Neural crest cell (in vitro differentiated cells): ENCODE data around the gene EXOSC7. TPM values are rescaled to one million over a fixed set of nuclear protein-coding genes. Genes with fewer than 3 reads are reported as not detected.
"Not testable (repeated sequence)": the region's sequence is repeated elsewhere in the genome, so short reads cannot be mapped to it uniquely, and the experiment has no call there.

Experiments used
- DNase-seq: peaks from one replicate; pipeline ENCODE4 v3.0.0; 2021; ENCODE audit warnings: low read depth, mixed read lengths, low spot score
- H3K27ac Mint-ChIP-seq: one replicate; pipeline ENCODE4 v1.8.0; 2021; ENCODE audit warnings: mild to moderate bottlenecking, mixed read lengths; ENCODE audit not compliant: unreplicated experiment
- H3K27me3 Mint-ChIP-seq: 2 replicates; pipeline ENCODE4 v1.8.0; 2021; ENCODE audit warnings: low read depth, mild to moderate bottlenecking, mixed read lengths
- H3K36me3 Mint-ChIP-seq: 2 replicates; pipeline ENCODE4 v1.8.0; 2021; ENCODE audit warnings: low read depth, mild to moderate bottlenecking, mixed read lengths
- H3K4me1 Mint-ChIP-seq: 2 replicates; pipeline ENCODE4 v1.8.0; 2021; ENCODE audit warnings: mixed read lengths
- H3K4me3 Mint-ChIP-seq: one replicate; pipeline ENCODE4 v1.8.0; 2021; ENCODE audit warnings: mild to moderate bottlenecking, mixed read lengths
- H3K9me3 Mint-ChIP-seq: 2 replicates; pipeline ENCODE4 v1.8.0; 2021; ENCODE audit warnings: mixed read lengths
- CTCF ChIP-seq: fragments of 200-600 bp; sonication (generic); conservative IDR thresholded peaks from 2 replicates; pipeline ENCODE4 v1.5.0; 2021; ENCODE audit warnings: antibody characterized with exemption, mild to moderate bottlenecking
- total RNA-seq: library from RNA; stranded (reverse); gene quantifications from 2 replicates; pipeline ENCODE4 v1.2.1, GENCODE V29; 2021

EXOSC7 gene
- total RNA-seq, 1 donor from 2014 or later = 50.7 TPM

- Mint-ChIP-seq H3K4me1 (no peaks in the 10 kb centered on the region), H3K27me3 (peaks cover 27% of the 10 kb centered on the region), H3K27ac (no peak overlapping the region), H3K9me3 (no peaks in the 10 kb centered on the region), H3K4me3 (no peak overlapping the region), H3K36me3 (no peaks in the 10 kb centered on the region)
- TF ChIP-seq CTCF = no peak
- DNase-seq = no peak
Observed at GRCh38 chr3:45048244-45048643, 72.2 kb downstream of the EXOSC7 start.

- TF ChIP-seq CTCF = no peak
- no peak overlapping the region for H3K27ac Mint-ChIP-seq
- H3K27me3 Mint-ChIP-seq = peaks cover 27% of the 10 kb centered on the region
Observed at GRCh38 chr3:45049807-45050206, 73.8 kb downstream of the EXOSC7 start.

GRCh38 chr3:45051685-45052084 lies 75.6 kb downstream of the EXOSC7 start:
- Mint-ChIP-seq H3K9me3 (no peaks in the 10 kb centered on the region), H3K4me1 (peaks cover under 1% of the 10 kb centered on the region), H3K4me3 (no peak overlapping the region), H3K36me3 (no peaks in the 10 kb centered on the region), H3K27me3 (peaks cover 23% of the 10 kb centered on the region), H3K27ac (no peak overlapping the region)
- no peak for DNase-seq
- no peak for TF ChIP-seq CTCF

More at GRCh38 chr3:45049807-45050206, 73.8 kb downstream of the EXOSC7 start:
- no peak for DNase-seq
- no peaks in the 10 kb centered on the region for H3K4me1 Mint-ChIP-seq
- H3K4me3 Mint-ChIP-seq = no peak overlapping the region
- no peaks in the 10 kb centered on the region for H3K9me3 Mint-ChIP-seq
- no peaks in the 10 kb centered on the region for H3K36me3 Mint-ChIP-seq

GRCh38 chr3:45053805-45054195 lies 77.8 kb downstream of the EXOSC7 start:
- peaks cover 13% of the 10 kb centered on the region for H3K27me3 Mint-ChIP-seq
- not testable (repeated sequence) for H3K4me3 Mint-ChIP-seq, H3K9me3 Mint-ChIP-seq, DNase-seq, H3K27ac Mint-ChIP-seq, H3K4me1 Mint-ChIP-seq, H3K36me3 Mint-ChIP-seq

GRCh38 chr3:45054196-45054857 lies 78.3 kb downstream of the EXOSC7 start:
- H3K36me3 Mint-ChIP-seq = no peaks in the 10 kb centered on the region
- H3K4me1 Mint-ChIP-seq = peaks cover 4% of the 10 kb centered on the region
- H3K9me3 Mint-ChIP-seq = no peaks in the 10 kb centered on the region
- peaks cover 9% of the 10 kb centered on the region for H3K27me3 Mint-ChIP-seq
- no peak overlapping the region for H3K27ac Mint-ChIP-seq
- no peak for DNase-seq
- no peak for TF ChIP-seq CTCF
- no peak overlapping the region for H3K4me3 Mint-ChIP-seq

GRCh38 chr3:45055032-45055410 lies 79.0 kb downstream of the EXOSC7 start:
- Mint-ChIP-seq H3K4me1 (peaks cover 7% of the 10 kb centered on the region), H3K9me3 (no peaks in the 10 kb centered on the region), H3K27ac (no peak overlapping the region)

More at GRCh38 chr3:45055032-45055410, 79.0 kb downstream of the EXOSC7 start:
- no peak for TF ChIP-seq CTCF
- H3K36me3 Mint-ChIP-seq = no peaks in the 10 kb centered on the region
- no peak for DNase-seq
- H3K27me3 Mint-ChIP-seq = peaks cover 2% of the 10 kb centered on the region
- no peak overlapping the region for H3K4me3 Mint-ChIP-seq
